Camera-type eye (tissue), 1 donor: Measurements from ENCODE around the gene XYLB. TPM values are rescaled to one million over a fixed set of nuclear protein-coding genes. Genes with fewer than 3 reads are reported as not detected.

Experiments used
- total RNA-seq: library from RNA; depleted of rRNA; stranded (reverse); fragments of >200 nt; gene quantifications from one replicate; pipeline ENCODE4 v1.2.3, GENCODE V29; 2014

Gene XYLB
- 9.3 TPM for total RNA-seq

DNA sequence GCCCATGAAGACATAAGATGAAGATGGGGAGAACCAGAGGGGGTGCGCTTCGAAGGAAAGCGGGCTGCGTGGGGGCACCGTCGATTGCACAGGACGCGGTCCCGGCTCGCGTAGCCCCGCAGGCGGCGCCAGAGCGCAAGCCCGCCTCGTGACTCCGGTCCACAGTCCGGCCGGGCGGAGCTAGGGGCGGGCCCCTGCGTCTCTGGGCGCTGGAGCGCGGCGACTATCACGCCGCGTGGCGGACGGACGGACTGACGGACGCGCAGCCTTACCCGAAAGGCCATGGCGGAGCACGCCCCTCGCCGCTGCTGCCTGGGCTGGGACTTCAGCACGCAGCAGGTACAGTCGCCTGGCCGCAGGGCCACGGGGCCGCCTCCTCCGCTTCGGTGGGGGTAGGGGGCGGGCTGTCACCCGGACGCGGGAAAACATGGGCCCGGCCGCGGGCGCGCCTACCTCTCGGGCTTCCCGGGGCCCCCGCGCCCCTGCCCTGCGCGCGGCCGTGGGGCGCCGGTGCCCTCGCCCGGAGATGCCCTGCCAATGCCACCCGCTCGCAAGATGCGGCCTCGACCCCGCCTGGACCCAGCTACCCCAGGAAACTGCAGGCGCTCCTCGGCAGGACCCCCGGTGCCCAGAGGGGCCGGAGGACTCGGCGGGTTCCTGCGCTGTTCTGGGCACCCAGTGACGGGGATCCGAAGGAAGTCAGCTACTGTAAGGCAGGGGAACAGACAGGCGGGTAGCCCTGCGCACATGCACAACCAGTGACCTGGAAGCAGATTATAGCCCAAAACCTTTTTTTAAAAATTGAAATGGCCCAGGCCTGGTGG lies at the start of gene XYLB:
Gene XYLB, plus strand, starts transcription at position 199 of the 824 bp plus-strand sequence. Its CDS starts 84 bp downstream, at position 283.

DNA sequence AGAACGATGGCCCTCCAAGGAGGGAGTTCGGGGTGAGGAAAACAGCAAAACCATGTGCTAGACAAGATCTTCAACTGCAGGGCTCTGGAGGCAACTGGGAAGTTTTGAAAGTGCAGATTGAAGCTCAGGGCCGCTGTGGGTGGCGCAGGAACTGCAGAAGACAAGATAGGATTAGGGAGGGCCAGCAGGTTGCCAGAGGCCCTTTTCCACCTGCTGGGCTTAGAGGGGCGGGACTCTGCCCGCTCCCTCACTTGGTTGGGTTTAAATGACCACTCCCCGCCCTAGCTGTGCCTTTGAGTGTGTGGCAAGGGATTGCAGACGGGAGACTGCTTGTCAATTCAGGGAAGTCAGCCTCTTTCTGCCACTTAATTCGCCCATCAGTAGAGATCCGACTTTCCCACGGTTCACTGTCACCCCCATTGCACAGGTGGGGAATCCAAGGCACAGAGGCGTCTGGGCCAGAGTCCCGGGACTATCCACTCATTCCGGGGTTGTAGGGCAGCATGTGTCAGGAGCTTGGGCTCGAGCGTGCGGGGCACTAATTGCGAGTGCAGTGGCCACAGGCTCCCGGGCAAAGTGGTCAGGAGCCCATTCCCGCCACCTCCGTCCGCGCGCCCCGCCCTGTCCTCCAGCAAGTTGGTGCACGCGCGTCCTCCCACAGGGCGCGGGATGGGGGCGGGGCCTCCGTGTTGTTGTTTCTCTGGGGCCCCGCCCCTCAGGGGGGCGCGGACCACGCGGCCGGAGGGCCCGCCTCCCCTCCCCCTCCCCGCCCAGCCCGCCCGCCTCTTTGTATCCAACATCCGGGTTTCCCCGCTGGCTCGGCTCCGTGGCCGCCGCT lies 106.7 kb downstream of the XYLB start, which contains the start of gene ACVR2B:
Gene ACVR2B, plus strand, starts transcription at position 816 of the 838 bp plus-strand sequence. CDS start 433 bp downstream, outside the sequence.

Other genes with a start within 250 kb of the XYLB start
- gene ACAA1, start 209.7 kb upstream of the XYLB start, total RNA-seq, result 38.9 TPM
- 20.4 TPM for gene MYD88, start 208.1 kb upstream of the XYLB start, total RNA-seq
- 48.1 TPM for gene OXSR1, start 181.2 kb upstream of the XYLB start, total RNA-seq
- 0.27 TPM for gene SLC22A13, start 81.0 kb upstream of the XYLB start, total RNA-seq
- gene SLC22A14, start 64.5 kb upstream of the XYLB start, total RNA-seq, result 0.16 TPM
- gene ACVR2B, start 107.1 kb downstream of the XYLB start, total RNA-seq, result 55.0 TPM
- 26.0 TPM for gene EXOG, start 149.6 kb downstream of the XYLB start, total RNA-seq